Measurements from ENCODE around the gene GPR61. TPM values are rescaled to one million over a fixed set of nuclear protein-coding genes. Genes with fewer than 3 reads are reported as not detected.

Gene GPR61
- polyA plus RNA-seq, 3 donors = 0.28 TPM; not detected in 2

DNA sequence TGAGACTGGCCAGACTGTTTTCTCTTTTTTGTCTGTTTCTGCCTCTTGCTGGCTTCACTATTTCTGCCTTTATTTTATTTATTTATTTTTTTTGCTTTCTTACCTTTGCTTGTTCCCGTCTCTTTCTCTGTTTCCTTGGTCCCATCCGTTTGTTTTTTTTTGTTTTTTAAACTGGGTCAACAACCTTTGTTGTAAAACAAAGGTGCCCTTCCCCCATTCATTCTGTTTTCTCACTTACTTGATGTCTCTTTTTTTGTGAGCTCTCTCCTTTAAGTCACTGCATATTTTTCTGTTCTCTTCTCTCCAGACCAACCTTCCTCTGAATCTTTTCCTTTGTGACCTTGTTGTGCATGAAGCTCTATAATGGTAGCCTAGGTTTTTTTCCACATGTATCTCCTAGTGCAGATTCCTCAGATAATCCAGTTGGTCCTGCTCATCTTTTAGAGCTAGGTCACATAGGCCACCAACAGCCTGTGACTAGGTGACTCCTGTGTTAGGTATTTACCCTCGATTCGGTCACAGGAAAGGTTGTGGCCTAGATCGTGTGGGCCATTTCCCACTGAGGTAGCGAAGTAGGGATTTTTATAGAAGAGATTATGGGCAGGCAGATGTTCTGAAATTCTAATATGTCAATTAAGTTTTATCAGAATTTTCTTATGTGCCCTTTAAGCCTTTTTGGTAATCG lies 24.7 kb downstream of the GPR61 start:
- H3K4me1 ChIP-seq (ENCODE audit: control insufficient read depth in 1 of 2, insufficient read depth in 2 of 2, low read length in 2 of 2) = peaks cover 22 to 36% of the 10 kb centered on the region in 2 donors
- no peak overlapping the region for H3K9ac ChIP-seq (ENCODE audit: insufficient read depth, low read length, poor library complexity, severe bottlenecking)
- no peak overlapping the region for H3K4me2 ChIP-seq (replicated peaks; ENCODE audit: extremely low read depth, low read length, poor library complexity, severe bottlenecking)
- H3K4me3 ChIP-seq (replicated peaks in 1 of 3; ENCODE audit: low read depth in 2 of 3, low read length in 3 of 3) = no peak overlapping the region
- Mint-ChIP-seq H3K4me1 (peaks cover 54% of the 10 kb centered on the region), H3K36me3 (peaks cover 0 to 6% of the 10 kb centered on the region in 2 donors), H3K4me3 (no peak overlapping the region), H3K9me3 (no peaks in the 10 kb centered on the region), H3K27ac (peak overlapping the region in 5 of 7 donors; percentile 4 to 45 (median 38)), H3K27me3 (ENCODE audit: low read depth in 3 of 3) (peaks cover 0 to 1% (median 0%) of the 10 kb centered on the region in 3 donors)
- no peaks in the 10 kb centered on the region for H3K36me3 ChIP-seq (replicated peaks in 1 of 2; ENCODE audit: control insufficient read depth in 1 of 2, insufficient read depth in 2 of 2, low read length in 2 of 2)
- no peaks in the 10 kb centered on the region for H3K27me3 ChIP-seq (ENCODE audit: control insufficient read depth in 2 of 2, insufficient read depth in 2 of 2, low read length in 2 of 2)
- H3K79me2 ChIP-seq (ENCODE audit: insufficient read depth, low read length) = peaks cover 100% of the 10 kb centered on the region
- H4K20me1 ChIP-seq (ENCODE audit: insufficient read depth, low read length) = peaks cover 100% of the 10 kb centered on the region
- H2AFZ ChIP-seq (ENCODE audit: insufficient read depth, low read depth, low read length, poor library complexity, severe bottlenecking) = no peak overlapping the region
- 83% methylated on average over 1 of the region's 7 CpGs for WGBS (ENCODE audit: insufficient coverage)
- DNase-seq = no peak
- peak overlapping the region in 1 of 2 donors; percentile 5 for H3K27ac ChIP-seq (ENCODE audit: low read depth in 1 of 2, low read length in 2 of 2)
- intact Hi-C loops (cut with micrococcal nuclease) = no loop called here
- no peaks in the 10 kb centered on the region for H3K9me3 ChIP-seq (replicated peaks in 1 of 2; ENCODE audit: control insufficient read depth in 1 of 2, insufficient read depth in 1 of 2, low read length in 2 of 2)
- TF ChIP-seq CTCF (IDR thresholded peaks at IDR 0.05) = no peak

- Mint-ChIP-seq H3K27me3 (ENCODE audit: low read depth in 3 of 3) (peaks cover 0 to 1% (median 0%) of the 10 kb centered on the region in 3 donors), H3K9me3 (no peaks in the 10 kb centered on the region), H3K4me1 (peaks cover 48% of the 10 kb centered on the region), H3K36me3 (peaks cover 0 to 6% of the 10 kb centered on the region in 2 donors), H3K4me3 (no peak overlapping the region), H3K27ac (peak overlapping the region in 3 of 7 donors; percentile 10 to 86 (median 25))
- Histone ChIP-seq H4K20me1 (ENCODE audit: insufficient read depth, low read length) (peaks cover 100% of the 10 kb centered on the region), H3K9ac (ENCODE audit: insufficient read depth, low read length, poor library complexity, severe bottlenecking) (no peak overlapping the region), H3K4me3 (replicated peaks in 1 of 3; ENCODE audit: low read depth in 2 of 3, low read length in 3 of 3) (no peak overlapping the region), H3K9me3 (replicated peaks in 1 of 2; ENCODE audit: control insufficient read depth in 1 of 2, insufficient read depth in 1 of 2, low read length in 2 of 2) (no peaks in the 10 kb centered on the region), H3K4me2 (replicated peaks; ENCODE audit: extremely low read depth, low read length, poor library complexity, severe bottlenecking) (no peak overlapping the region), H3K36me3 (replicated peaks in 1 of 2; ENCODE audit: control insufficient read depth in 1 of 2, insufficient read depth in 2 of 2, low read length in 2 of 2) (no peaks in the 10 kb centered on the region), H3K4me1 (ENCODE audit: control insufficient read depth in 1 of 2, insufficient read depth in 2 of 2, low read length in 2 of 2) (peaks cover 26 to 44% of the 10 kb centered on the region in 2 donors), H3K79me2 (ENCODE audit: insufficient read depth, low read length) (peaks cover 100% of the 10 kb centered on the region), H3K27ac (ENCODE audit: low read depth in 1 of 2, low read length in 2 of 2) (peak overlapping the region in 1 of 2 donors; percentile 5), H3K27me3 (ENCODE audit: control insufficient read depth in 2 of 2, insufficient read depth in 2 of 2, low read length in 2 of 2) (no peaks in the 10 kb centered on the region), H2AFZ (ENCODE audit: insufficient read depth, low read depth, low read length, poor library complexity, severe bottlenecking) (no peak overlapping the region)
- WGBS (ENCODE audit: insufficient coverage) = no CpG with 5 or more reads among the region's 3 CpGs
- no peak for TF ChIP-seq CTCF (IDR thresholded peaks at IDR 0.05)
- DNase-seq = no peak
- intact Hi-C loops (cut with micrococcal nuclease) = no loop called here
Measured at GRCh38 chr1:109565241-109565640, 25.6 kb downstream of the GPR61 start.

All from CD14-positive monocyte (primary cell).